ENCODE results near the gene HBZ. TPM values are rescaled to one million over a fixed set of nuclear protein-coding genes. Genes with fewer than 3 reads are reported as not detected.

Gene HBZ
- total and polyA plus RNA-seq, 9 of the 15 experiments (the other 6 are each of a cell fraction or from before 2014, with no cell fraction given), result 58.0 to 610 (median 113) TPM

- no peak for TF ChIP-seq BACH1 (tag; IDR thresholded peaks at IDR 0.05)
- no peak for TF ChIP-seq NR4A1 (CRISPR knock-in tag; IDR thresholded peaks at IDR 0.05)
- TF ChIP-seq NR4A1 (tag; IDR thresholded peaks at IDR 0.05), result no peak
- TF ChIP-seq ZNF41 (CRISPR knock-in tag; conservative IDR thresholded peaks at IDR 0.05), result no peak
- TF ChIP-seq, protein P1, sequence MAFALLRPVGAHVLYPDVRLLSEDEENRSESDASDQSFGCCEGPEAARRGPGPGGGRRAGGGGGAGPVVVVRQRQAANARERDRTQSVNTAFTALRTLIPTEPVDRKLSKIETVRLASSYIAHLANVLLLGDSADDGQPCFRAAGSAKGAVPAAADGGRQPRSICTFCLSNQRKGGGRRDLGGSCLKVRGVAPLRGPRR (CRISPR knock-in tag; IDR thresholded peaks at IDR 0.05), result no peak
- TF ChIP-seq PTRF (tag; IDR thresholded peaks at IDR 0.05), result no peak
- peak; percentile 23; the same call in 1 of the 2 replicates for TF ChIP-seq MAFK (IDR thresholded peaks at IDR 0.05; ENCODE audit: low read length)
- no peak for TF ChIP-seq ZNF311 (CRISPR knock-in tag; IDR thresholded peaks at IDR 0.05)
- TF ChIP-seq ZNF316 (IDR thresholded peaks at IDR 0.05), result no peak
- peak; percentile 93 for TF ChIP-seq KLF16 (IDR thresholded peaks at IDR 0.05)
- no peak for TF ChIP-seq NBN (IDR thresholded peaks at IDR 0.05; ENCODE audit: low read depth)
- no peak for TF ChIP-seq ZNF140 (CRISPR knock-in tag; IDR thresholded peaks at IDR 0.05)
- TF ChIP-seq CEBPZ (IDR thresholded peaks at IDR 0.05; ENCODE audit: borderline replicate concordance, low read depth, low read length), result no peak
- TF ChIP-seq, protein P2, sequence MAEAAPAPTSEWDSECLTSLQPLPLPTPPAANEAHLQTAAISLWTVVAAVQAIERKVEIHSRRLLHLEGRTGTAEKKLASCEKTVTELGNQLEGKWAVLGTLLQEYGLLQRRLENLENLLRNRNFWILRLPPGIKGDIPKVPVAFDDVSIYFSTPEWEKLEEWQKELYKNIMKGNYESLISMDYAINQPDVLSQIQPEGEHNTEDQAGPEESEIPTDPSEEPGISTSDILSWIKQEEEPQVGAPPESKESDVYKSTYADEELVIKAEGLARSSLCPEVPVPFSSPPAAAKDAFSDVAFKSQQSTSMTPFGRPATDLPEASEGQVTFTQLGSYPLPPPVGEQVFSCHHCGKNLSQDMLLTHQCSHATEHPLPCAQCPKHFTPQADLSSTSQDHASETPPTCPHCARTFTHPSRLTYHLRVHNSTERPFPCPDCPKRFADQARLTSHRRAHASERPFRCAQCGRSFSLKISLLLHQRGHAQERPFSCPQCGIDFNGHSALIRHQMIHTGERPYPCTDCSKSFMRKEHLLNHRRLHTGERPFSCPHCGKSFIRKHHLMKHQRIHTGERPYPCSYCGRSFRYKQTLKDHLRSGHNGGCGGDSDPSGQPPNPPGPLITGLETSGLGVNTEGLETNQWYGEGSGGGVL (CRISPR knock-in tag; IDR thresholded peaks at IDR 0.05), result no peak
- peak; percentile 98 for TF ChIP-seq TCF3 (CRISPR knock-in tag; IDR thresholded peaks at IDR 0.05)
- TF ChIP-seq, protein P3, sequence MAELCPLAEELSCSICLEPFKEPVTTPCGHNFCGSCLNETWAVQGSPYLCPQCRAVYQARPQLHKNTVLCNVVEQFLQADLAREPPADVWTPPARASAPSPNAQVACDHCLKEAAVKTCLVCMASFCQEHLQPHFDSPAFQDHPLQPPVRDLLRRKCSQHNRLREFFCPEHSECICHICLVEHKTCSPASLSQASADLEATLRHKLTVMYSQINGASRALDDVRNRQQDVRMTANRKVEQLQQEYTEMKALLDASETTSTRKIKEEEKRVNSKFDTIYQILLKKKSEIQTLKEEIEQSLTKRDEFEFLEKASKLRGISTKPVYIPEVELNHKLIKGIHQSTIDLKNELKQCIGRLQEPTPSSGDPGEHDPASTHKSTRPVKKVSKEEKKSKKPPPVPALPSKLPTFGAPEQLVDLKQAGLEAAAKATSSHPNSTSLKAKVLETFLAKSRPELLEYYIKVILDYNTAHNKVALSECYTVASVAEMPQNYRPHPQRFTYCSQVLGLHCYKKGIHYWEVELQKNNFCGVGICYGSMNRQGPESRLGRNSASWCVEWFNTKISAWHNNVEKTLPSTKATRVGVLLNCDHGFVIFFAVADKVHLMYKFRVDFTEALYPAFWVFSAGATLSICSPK (IDR thresholded peaks at IDR 0.05; ENCODE audit: borderline replicate concordance), result no peak
- TF ChIP-seq MTA3 (IDR thresholded peaks at IDR 0.05; ENCODE audit: borderline replicate concordance), result peak; percentile 59; the same call in 1 of the 2 replicates
- no peak for TF ChIP-seq CGGBP1 (CRISPR knock-in tag; IDR thresholded peaks at IDR 0.05)
- TF ChIP-seq ELK3 (CRISPR knock-in tag; IDR thresholded peaks at IDR 0.05), result no peak
Observed at GRCh38 chr16:143047-143446, 9.4 kb upstream of the HBZ start (continued).
